ENCODE data around the gene LRCH2.
"Not testable (repeated sequence)": the region's sequence is repeated elsewhere in the genome, so short reads cannot be mapped to it uniquely, and the experiment has no call there.

Gene LRCH2

GRCh38 chrX:115209547-115209946, 24.3 kb downstream of the LRCH2 start:
- DNase-seq: not testable (repeated sequence)

GRCh38 chrX:115204040-115204439, 29.9 kb downstream of the LRCH2 start:
- DNase-seq: no peak

DNA sequence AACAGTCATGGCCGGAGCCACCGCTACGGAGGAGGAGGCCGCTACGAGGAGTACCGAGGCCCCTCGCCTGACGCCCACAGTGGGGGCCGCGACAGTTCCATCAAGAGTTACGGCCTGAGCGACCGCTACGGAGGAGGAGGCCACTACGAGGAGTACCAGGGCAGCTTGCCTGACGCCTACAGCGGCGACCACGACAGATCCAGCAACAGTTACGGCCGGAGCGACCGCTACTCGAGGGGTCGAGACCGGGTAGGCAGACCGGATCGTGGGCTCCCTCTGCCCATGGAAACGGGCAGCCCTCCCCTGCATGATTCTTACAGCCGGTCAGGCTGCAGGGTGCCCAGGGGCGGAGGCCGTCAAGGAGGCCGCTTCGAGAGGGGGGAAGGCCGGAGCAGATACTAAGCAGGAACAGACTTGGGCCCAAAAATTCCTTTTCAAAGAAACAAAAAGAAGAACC, 41.6 kb downstream of the LRCH2 start:
- DNase-seq: no peak

DNA sequence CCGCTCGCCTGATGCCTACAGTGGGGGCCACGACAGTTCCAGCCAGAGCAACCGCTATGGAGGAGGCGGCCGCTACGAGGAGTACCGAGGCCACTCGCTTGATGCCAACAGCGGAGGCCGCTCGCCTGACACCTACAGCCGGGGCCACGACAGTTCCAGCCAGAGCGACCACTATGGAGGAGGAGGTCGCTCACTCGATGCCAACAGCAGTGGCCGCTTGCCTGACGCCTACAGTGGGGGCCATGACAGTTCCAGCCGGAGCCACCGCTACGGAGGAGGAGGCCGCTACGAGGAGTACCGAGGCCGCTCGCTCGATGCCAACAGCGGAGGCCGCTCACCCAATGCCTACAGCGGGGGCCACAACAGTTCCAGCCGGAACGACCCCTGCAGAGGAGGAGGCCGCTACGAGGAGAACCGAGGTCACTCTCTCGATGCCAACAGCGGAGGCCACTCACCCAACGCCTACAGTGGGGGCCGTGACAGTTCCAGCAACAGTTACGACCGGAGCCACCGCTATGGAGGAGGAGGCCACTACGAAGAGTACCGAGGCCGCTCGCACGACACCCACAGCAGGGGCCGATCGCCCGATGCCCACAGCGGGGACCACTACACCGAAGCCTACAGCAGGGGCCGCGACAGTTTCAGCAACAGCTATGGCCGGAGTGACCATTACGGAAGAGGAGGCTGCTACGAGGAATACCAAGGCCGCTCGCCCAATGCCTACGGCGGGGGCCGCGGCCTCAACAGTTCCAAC, 42.2 kb downstream of the LRCH2 start:
- DNase-seq: no peak

DNA sequence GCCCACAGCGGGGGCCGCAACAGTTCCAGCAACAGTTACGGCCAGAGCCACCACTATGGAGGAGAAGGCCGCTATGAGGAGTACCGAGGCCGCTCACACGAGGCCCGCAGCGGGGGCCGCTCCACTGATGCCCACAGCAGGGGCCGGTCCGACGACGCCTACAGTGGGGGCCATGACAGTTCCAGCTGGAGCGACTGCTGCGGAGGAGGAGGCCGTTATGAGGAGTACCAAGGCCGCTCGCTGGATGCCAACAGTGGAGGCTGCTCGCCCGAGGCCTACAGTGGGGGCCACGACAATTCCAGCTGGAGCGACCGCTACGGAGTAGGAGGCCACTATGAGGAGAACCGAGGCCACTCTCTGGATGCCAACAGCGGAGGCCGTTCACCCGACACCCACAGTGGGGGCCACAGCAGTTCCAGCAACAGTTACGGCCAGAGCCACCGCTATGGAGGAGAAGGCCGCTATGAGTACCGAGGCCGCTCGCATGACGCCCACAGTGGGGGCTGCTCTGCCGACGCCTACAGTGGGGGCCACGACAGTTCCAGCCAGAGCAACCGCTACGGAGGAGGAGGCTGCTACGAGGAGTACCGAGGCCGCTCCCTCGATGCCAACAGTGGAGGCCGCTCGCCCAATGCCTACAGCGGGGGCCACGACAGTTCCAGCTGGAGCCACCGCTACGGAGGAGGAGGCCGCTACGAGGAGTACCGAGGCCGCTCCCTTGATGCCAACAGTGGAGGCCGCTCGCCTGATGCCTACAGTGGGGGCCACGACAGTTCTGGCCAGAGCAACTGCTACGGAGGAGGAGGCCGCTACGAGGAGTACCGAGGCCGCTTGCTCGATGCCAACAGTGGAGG, 43.0 kb downstream of the LRCH2 start:
- no peak for DNase-seq

- no peak for DNase-seq
Observed at GRCh38 chrX:115189646-115190635, 44.0 kb downstream of the LRCH2 start.

DNA sequence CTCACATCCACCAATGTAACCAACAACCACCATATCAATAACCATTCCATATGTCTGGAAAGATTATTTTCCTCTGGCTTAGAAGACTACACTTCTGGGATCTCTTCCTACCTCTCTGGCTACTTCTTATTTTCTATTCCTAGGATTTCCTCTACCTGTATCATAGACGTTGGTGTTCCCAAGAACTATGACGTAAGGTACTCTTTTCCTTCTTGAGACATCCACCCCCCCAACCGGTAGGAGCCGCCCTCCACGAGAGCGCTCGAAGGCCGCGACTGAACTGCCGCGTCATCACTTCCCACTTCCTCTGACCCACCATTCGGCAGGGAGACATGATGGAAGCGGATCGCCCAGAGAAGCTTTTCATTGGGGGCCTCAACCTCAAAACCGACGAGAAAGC, 44.8 kb downstream of the LRCH2 start, which contains the start of gene RBMXL3:
RBMXL3 (plus strand) TSS at position 301 of the 400 bp plus-strand sequence; CDS start at position 333, 32 bp downstream.
- DNase-seq: no peak

DNA sequence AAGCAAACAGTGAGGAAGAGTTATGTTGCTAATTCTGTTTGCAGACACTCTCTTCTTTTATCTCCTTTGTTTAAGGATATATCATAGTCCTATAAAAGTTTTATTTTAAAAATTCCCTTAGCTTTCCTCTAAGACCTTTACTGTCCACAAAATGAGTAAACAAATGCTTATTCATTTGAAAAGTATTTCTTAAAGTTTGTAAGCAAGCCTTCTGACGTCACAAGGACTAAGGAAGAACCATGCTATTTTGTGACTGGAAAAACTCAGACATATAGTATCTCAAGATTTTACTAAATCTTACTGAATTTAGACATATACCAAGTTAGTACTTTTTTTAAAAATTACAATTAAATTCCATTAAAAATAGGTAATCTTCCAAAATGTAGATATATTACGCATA, 49.9 kb downstream of the LRCH2 start:
- DNase-seq: no peak

DNA sequence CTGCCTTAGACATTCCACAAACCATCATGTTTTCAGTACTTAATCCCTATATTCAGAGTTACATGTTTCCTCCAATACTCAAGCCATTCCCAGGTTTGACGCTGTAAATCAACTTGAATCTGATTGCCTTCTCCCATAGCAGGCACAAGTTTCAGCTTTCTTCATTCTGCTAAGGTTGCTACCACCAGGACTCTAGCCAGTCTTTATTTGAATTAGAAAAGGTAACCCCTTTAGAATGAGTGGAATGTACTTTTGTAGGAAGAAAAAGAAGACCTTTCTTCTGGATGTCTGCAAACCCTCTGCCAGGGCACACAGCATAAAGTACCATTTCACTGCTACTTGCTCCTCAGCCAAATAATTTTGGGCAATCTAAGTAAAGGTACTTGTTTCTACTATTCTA, 55.4 kb downstream of the LRCH2 start:
- DNase-seq: no peak

GRCh38 chrX:115177932-115178331, 56.0 kb downstream of the LRCH2 start:
- DNase-seq: no peak

- DNase-seq: no peak
Observed at GRCh38 chrX:115174548-115174947, 59.3 kb downstream of the LRCH2 start.

- no peak for DNase-seq
Observed at GRCh38 chrX:115173181-115173580, 60.7 kb downstream of the LRCH2 start.

DNA sequence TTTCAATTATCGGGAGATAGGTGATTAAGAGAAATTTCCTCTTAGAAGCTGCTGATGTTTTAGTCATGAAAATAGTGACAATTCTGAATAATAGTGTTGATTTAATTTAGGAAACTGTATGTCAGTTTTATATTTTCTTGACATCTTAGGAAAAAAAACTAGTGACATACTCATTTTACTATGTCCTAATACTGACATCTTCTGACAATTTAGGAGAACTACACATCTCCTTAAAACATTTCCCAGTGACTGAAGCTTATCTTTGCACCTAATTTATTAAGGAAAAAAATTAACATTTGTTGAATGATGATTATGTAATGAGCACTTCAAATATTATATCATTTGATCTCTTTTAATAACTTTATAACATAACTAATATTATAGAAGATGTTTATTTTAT, 86.7 kb downstream of the LRCH2 start:
- no peak for DNase-seq

DNA sequence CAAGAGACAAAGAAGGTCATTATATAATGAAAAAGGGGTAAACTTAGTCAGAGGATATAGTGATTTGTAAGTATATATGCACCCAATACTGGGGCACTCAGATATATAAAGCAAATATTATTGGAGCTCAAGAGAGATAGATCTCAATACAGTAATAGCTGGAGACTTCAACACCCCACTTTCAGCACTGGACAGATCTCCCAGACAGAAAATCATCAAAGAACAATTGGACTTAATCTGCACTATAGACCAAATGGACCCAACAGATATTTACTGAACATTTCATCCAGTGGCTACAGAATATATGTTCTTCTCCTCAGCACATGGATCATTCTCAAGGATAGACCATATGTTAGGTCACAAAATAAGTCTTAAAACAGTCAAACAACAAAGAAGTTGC, 91.8 kb downstream of the LRCH2 start:
- no peak for DNase-seq

GRCh38 chrX:115138040-115138439, 95.9 kb downstream of the LRCH2 start:
- no peak for DNase-seq

- DNase-seq: no peak
Observed at GRCh38 chrX:115134382-115134781, 99.5 kb downstream of the LRCH2 start.

DNA sequence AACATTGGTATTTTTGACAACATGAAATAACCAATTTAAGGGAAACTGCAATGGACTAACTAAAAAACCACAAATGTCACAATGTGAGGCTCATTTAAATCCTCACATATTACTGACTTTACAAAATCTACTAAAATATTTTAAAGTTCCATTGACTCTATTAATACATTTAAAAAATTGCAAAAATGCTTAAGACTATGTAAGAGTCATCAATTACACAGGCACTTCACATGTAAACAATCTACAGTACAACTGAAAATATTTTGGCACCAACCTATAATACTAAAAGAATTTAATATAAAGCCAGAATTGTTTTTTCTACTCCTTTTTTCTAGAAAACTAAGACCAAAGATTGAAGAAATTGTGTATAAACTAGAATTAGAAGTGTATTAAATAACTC, 121.5 kb downstream of the LRCH2 start:
- DNase-seq: no peak

- no peak for DNase-seq
Observed at GRCh38 chrX:115098897-115099296, 135.0 kb downstream of the LRCH2 start.

GRCh38 chrX:115093191-115093590, 140.7 kb downstream of the LRCH2 start:
- no peak for DNase-seq

GRCh38 chrX:115089419-115089818, 144.5 kb downstream of the LRCH2 start:
- DNase-seq: no peak

DNA sequence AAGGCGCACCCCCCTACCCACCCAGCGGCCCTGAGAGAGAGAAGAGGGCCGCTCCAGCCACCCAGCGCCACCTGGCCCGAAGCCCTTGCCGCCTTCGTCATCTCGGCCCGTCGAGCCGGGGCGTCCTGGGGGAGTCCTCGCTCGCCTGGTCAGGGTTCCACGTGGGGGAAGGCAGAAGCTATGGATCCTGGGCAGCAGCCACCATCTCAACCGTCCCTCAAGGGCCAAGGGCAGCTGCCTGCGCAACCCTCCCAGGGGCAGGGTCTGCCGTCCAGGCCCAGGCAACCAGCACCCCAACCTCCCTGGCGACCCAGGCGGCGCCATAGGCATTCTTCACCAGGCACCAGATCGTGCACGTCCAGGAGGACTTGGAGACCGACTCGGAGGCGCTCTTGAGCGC, 165.0 kb downstream of the LRCH2 start:
- DNase-seq: no peak

- DNase-seq: no peak
Observed at GRCh38 chrX:115067812-115068211, 166.1 kb downstream of the LRCH2 start.

DNA sequence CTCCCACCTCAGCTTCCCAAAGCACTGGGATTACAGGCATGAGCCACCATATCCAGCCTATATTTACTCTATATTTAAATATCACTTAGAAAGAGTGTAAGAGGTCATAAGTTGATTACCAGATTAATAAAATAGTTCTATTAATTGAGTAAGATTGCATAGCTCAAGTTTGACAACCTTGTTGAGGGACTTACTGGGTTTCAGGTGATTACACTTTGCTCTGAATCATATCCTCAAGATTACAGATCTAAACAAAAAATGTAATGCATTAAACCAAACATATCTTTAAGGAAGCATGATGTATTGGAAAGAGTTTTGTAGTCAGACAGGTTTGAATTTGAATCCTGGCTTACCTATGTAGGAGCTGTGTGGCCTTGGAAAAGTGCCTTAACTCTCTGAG, 168.6 kb downstream of the LRCH2 start:
- no peak for DNase-seq

Data from right hindlimb (tissue), 1 donor.